Gastroesophageal sphincter (tissue), 4 donors: ENCODE results near the gene ZSCAN5B. TPM values are rescaled to one million over a fixed set of nuclear protein-coding genes. Genes with fewer than 3 reads are reported as not detected.

Experiments
- ATAC-seq: fragments of 150-250 bp; one replicate; pipeline ENCODE4 v1.9.1; 2016; ENCODE audit warnings: mild to moderate bottlenecking, moderate library complexity
- H3K27ac ChIP-seq, 4 donors: fragments of 200-600 bp; sonication (generic) in 3 of 4; 1 replicate in 3 of 4; 2 replicates in 1 of 4; pipeline ENCODE4 v1.5.1; 2016 to 2019
- H3K27me3 ChIP-seq: fragments of 200-600 bp; sonication (generic); one replicate; pipeline ENCODE4 v1.5.1; 2019
- H3K36me3 ChIP-seq, 2 donors: fragments of 200-600 bp; sonication (generic); one replicate each; pipeline ENCODE4 v1.5.1; 2019; ENCODE audit warnings: control low read depth in 1 of 2
- H3K4me1 ChIP-seq, 3 donors: fragments of 200-600 bp; sonication (generic); 1 replicate in 2 of 3; 2 replicates in 1 of 3; pipeline ENCODE4 v1.5.1; 2016 to 2019; ENCODE audit warnings: control low read depth in 2 of 3
- H3K4me3 ChIP-seq, 2 donors: fragments of 200-600 bp; sonication (generic); one replicate each; pipeline ENCODE4 v1.5.1; 2019; ENCODE audit warnings: mild to moderate bottlenecking in 1 of 2, moderate library complexity in 1 of 2
- H3K9me3 ChIP-seq, 3 donors: fragments of 200-600 bp; sonication (generic); one replicate each; pipeline ENCODE4 v1.5.1; 2017 to 2019; ENCODE audit warnings: control low read depth in 2 of 3
- EP300 ChIP-seq: sonication (generic); formaldehyde crosslinking; IDR thresholded peaks from one replicate; pipeline ENCODE4 v1.6.1; 2017; ENCODE audit warnings: antibody characterized with exemption, mild to moderate bottlenecking
- POLR2A ChIP-seq, 2 donors: fragments of 450-650 bp; IDR thresholded peaks; one replicate each; pipeline ENCODE4 v1.6.1; 2017; ENCODE audit warnings: antibody characterized with exemption in 2 of 2, mild to moderate bottlenecking in 2 of 2, moderate library complexity in 1 of 2
- POLR2AphosphoS5 ChIP-seq: sonication (generic); formaldehyde crosslinking; IDR thresholded peaks from one replicate; pipeline ENCODE4 v1.6.1; 2017; ENCODE audit warnings: antibody characterized with exemption
- WGBS, 2 donors: methylation state at CpG; one replicate each; pipeline ENCODE4 v1.1.5; 2018; ENCODE audit warnings: low coverage in 1 of 2; 5-methylcytosine and 5-hydroxymethylcytosine counted together
- total RNA-seq, 4 donors: library from RNA; depleted of rRNA; stranded (reverse); fragments of >200 nt; gene quantifications; one replicate each; pipeline ENCODE4 v1.1.0, GENCODE V29; 2016
- TF ChIP-seq, protein P1 (sequence below), 4 experiments: fragments of 200-600 bp in 2 of 4; fragments of 450-650 bp in 2 of 4; sonication (generic) in 1 of 4; IDR thresholded peaks; one replicate each; pipeline ENCODE4 v1.5.1; 2017 to 2019; ENCODE audit warnings: antibody characterized with exemption in 4 of 4, mild to moderate bottlenecking in 2 of 4, moderate library complexity in 2 of 4

Gene ZSCAN5B
- total RNA-seq, 4 donors from 2014 or later: not detected

GRCh38 chr19:56144831-56145230, 52.8 kb downstream of the ZSCAN5B start:
- Histone ChIP-seq H3K27ac (no peak overlapping the region), H3K36me3 (peaks cover 0 to 43% of the 10 kb centered on the region in 2 donors), H3K9me3 (no peaks in the 10 kb centered on the region), H3K27me3 (no peaks in the 10 kb centered on the region), H3K4me1 (peaks cover 0 to 39% (median 5%) of the 10 kb centered on the region in 3 donors), H3K4me3 (no peak overlapping the region)
- no peak for ATAC-seq
- 87 to 93% methylated on average over 3 to 7 of the region's 12 CpGs for WGBS, 2 donors
- TF ChIP-seq POLR2A (IDR thresholded peaks at IDR 0.05) (no peak), EP300 (no peak), POLR2AphosphoS5 (no peak)
- TF ChIP-seq, protein P1, sequence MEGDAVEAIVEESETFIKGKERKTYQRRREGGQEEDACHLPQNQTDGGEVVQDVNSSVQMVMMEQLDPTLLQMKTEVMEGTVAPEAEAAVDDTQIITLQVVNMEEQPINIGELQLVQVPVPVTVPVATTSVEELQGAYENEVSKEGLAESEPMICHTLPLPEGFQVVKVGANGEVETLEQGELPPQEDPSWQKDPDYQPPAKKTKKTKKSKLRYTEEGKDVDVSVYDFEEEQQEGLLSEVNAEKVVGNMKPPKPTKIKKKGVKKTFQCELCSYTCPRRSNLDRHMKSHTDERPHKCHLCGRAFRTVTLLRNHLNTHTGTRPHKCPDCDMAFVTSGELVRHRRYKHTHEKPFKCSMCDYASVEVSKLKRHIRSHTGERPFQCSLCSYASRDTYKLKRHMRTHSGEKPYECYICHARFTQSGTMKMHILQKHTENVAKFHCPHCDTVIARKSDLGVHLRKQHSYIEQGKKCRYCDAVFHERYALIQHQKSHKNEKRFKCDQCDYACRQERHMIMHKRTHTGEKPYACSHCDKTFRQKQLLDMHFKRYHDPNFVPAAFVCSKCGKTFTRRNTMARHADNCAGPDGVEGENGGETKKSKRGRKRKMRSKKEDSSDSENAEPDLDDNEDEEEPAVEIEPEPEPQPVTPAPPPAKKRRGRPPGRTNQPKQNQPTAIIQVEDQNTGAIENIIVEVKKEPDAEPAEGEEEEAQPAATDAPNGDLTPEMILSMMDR (IDR thresholded peaks at IDR 0.05): no peak

DNA sequence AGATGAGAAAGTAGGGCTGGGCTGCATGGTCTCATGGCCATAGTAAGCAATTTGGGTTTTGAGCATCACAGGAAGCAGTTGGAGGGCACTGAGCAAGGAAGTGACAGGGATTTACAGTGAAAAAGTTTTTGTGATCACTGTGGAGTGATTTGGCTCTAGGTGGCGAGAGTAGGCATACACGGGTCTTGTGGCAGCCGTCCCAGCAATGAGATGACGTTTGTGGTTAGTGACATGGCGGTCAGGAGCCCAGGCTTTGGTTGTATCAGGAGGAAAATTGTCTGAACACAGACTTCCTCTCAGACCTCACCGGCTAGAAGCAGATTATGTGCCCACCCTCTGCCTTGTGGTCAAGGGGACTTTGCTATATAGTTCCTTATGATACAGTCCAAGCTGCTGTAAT, 53.2 kb downstream of the ZSCAN5B start:
- H3K27ac ChIP-seq: no peak overlapping the region
- TF ChIP-seq POLR2A (IDR thresholded peaks at IDR 0.05): no peak
- TF ChIP-seq EP300: no peak
- TF ChIP-seq, protein P1 (IDR thresholded peaks at IDR 0.05): no peak
- TF ChIP-seq POLR2AphosphoS5: no peak
- peaks cover 0 to 44% (median 7%) of the 10 kb centered on the region in 3 donors for H3K4me1 ChIP-seq
- H3K27me3 ChIP-seq: no peaks in the 10 kb centered on the region
- H3K36me3 ChIP-seq: peaks cover 0 to 39% of the 10 kb centered on the region in 2 donors
- WGBS, 2 donors: 62 to 72% methylated on average over 5 to 6 of the region's 6 CpGs
- no peak for ATAC-seq
- H3K4me3 ChIP-seq: no peak overlapping the region
- no peaks in the 10 kb centered on the region for H3K9me3 ChIP-seq

DNA sequence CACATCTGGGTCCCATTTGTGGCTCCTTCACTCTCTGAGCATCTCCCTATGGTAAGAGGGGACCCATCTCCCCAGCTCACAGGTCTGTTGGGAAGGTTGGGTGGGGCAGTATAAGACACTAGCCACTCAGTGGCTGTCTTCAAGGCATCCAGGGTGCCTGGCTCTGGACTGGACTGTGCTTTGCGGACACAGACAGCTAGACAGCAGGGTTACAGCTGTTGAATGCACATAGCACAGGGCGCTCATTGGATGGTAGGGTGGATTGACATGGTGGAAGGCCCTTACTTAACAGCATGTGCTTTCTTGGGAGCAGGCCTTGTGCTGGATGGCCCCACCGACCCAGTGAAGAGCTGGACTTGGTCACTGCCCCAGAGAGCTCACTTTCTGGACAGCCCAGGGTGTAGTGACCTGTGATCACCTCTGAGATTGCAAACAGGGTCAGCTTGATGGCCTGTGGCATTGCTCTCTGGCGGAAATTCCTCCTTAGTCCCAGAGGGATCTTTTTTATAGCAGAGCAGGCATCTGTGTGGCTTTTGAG, 54.6 kb downstream of the ZSCAN5B start:
- TF ChIP-seq EP300 (no peak), POLR2A (IDR thresholded peaks at IDR 0.05) (no peak), POLR2AphosphoS5 (no peak)
- TF ChIP-seq, protein P1 (IDR thresholded peaks at IDR 0.05): no peak
- no peaks in the 10 kb centered on the region for H3K9me3 ChIP-seq
- no peak for ATAC-seq
- peaks cover 0 to 27% of the 10 kb centered on the region in 2 donors for H3K36me3 ChIP-seq
- WGBS, 2 donors: no CpG with 5 or more reads among the region's 4 CpGs
- peaks cover 0 to 53% (median 7%) of the 10 kb centered on the region in 3 donors for H3K4me1 ChIP-seq
- peak overlapping the region in 3 of 4 donors; percentile 89 to 98 (median 94) for H3K27ac ChIP-seq
- H3K27me3 ChIP-seq: no peaks in the 10 kb centered on the region
- H3K4me3 ChIP-seq: no peak overlapping the region

GRCh38 chr19:56142087-56142787, 55.3 kb downstream of the ZSCAN5B start:
- Histone ChIP-seq H3K9me3 (no peaks in the 10 kb centered on the region), H3K4me3 (peak overlapping the region; percentile 66 to 86), H3K27me3 (no peaks in the 10 kb centered on the region), H3K4me1 (peaks cover 0 to 61% (median 7%) of the 10 kb centered on the region in 3 donors), H3K27ac (peak overlapping the region; percentile 59 to 98 (median 92)), H3K36me3 (peaks cover 0 to 20% of the 10 kb centered on the region in 2 donors)
- no peak for ATAC-seq
- WGBS, 2 donors: 18 to 43% methylated on average over 10 to 12 of the region's 17 CpGs
- TF ChIP-seq, protein P1 (IDR thresholded peaks at IDR 0.05): no peak
- no peak for TF ChIP-seq EP300
- TF ChIP-seq POLR2AphosphoS5: no peak
- TF ChIP-seq POLR2A (IDR thresholded peaks at IDR 0.05): no peak
